RCC 7860 (cell line): ENCODE results near the gene CBL.
A peak's percentile ranks its signal among the peaks of the same experiment; 100 is the strongest.

Experiments
- DNase-seq: peaks from one replicate; pipeline ENCODE4 v3.0.0-alpha.2; 2015; ENCODE audit warnings: low spot score
- FAIRE-seq: peaks from 2 replicates; lab custom pipeline; 2012; peaks lifted over from hg19 to GRCh38; lab: Jason Lieb, UNC

The CBL gene

DNA sequence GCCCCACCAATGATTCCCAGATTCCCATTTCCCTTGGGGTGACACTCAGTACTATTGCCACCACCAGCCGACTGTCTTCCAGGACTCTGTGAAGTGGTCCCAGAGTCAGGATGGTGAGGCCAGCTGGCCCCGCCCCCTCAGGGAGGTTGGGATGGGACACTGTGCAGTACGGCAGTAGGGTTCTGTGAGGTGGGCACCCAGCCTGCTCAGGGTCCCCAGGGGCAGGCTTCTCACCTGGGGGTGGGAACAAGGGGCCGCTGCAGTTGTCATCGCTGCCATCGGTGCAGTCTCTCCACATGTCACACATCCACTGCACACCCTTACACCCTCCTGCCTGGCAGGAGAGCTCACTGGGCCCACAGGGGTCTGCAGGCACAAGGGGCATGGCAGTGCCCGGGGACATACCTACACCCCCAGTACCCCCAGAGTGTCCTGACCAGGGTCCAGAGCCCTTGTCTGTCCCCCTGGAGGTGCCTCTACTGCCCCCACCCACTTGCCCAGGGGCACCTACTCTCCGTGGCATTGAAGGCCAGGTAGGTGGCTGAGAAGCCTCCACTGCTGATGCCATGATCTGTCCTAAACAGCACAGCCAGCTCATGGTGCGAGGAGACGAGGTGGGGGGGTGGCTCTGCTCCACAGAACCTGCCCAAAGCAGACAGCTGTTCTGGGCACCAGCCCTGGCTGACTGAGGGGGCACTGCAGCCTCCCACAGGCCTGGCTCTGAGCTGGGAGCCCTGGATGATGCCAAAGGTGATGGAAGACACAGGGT is 136.4 kb downstream of the CBL start:
- no peak for DNase-seq
- FAIRE-seq, result no peak

DNA sequence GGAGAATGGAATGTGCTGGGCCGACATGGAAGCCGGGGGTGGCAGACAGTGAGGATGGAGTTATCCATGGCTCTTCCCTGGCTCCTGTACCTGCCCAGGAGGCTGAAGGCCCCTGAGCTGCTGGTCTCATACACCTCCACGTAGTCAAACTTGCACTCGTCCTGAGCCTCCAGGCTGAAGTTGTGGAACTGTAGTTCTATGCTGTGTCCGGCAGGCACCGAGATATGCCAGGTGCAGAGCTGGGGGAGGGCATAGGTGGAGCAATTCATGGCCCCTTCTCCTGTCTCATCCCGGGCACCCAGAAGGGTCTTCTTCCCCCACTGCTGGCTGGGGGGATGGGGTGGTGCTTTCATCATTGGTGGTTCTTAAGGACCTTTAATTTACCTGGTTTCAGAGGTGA is 137.6 kb downstream of the CBL start:
- FAIRE-seq (no peak), DNase-seq (no peak)

DNA sequence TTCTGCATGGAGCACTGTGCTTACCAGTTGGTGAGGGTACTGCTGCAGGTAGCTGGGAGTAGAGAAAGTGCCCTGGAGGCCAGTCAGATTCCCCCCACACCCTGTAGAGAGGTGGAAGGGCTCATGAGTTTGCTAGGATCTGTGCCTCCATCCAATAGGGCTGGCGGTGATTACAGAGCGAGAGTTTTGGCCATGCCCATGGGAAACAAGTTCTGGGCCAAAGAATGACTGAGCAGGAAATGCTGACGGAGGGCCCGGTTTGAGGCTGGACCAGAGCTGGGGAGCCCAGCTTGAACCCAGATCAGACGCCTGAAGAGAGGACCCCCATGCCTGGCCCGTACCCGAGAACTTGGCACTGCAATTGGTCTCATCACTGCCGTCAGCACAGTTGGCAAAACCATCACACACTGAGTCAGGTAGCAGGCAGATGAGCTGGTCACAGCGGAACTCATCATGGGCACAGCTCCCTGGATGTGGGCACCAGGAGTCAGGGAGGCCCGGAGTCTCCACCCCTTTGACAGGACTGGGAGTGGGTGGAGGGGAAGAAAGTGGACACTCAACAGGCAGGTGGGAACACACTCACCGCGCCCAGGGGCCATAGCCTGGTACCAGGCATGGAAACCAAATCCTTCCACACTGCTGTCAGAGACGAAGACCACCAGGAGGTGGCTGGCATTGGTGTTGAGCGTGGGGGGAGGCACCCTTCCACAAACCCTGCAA is 138.3 kb downstream of the CBL start:
- FAIRE-seq (no peak), DNase-seq (no peak)

DNA sequence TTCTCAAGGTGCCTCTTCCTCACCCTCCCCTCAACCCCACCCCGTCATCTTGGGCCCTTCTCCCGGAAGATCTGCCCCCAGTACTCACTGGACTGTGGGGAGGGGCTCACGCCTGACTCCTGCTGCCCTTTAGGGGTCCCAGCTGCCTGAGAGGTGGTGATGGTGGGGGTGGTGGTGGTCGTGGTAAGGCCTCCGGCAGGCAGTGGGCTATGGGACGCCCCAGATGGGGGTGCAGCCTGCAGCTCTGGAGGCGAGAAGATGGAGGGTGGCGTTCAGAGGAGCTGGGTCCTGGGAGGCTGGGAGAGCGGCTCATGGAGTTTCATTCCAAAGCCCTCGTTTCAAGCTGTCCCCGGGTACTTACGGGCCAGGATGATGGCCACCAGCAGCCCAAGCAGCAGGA is 139.5 kb downstream of the CBL start:
- DNase-seq, result no peak
- FAIRE-seq, result no peak

DNA sequence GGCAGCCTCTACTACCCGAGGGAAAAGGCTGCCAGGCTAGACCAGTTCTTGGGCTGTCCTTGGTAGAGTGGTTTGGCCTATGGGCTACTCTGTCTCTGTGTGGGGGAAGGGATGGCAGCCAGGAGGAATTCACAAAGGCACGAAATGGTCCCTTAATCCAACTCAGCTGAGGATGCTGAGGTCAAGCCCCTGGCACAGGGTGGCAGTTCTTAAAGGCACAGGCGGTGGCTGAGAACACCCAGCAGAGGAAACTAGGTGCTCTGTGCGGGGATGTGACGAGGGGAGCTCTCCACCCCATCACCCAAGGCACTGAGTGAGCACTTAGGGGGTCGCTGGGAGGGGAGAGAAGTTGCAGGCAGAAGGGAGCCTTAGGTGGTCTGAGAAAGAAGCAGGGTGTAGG is 140.5 kb downstream of the CBL start, which contains the start of gene MFRP:
Gene MFRP, minus strand, starts transcription at position 101 of the 400 bp plus-strand sequence. CDS start 192 bp downstream, outside the sequence.
- no peak for DNase-seq
- FAIRE-seq, result no peak

DNA sequence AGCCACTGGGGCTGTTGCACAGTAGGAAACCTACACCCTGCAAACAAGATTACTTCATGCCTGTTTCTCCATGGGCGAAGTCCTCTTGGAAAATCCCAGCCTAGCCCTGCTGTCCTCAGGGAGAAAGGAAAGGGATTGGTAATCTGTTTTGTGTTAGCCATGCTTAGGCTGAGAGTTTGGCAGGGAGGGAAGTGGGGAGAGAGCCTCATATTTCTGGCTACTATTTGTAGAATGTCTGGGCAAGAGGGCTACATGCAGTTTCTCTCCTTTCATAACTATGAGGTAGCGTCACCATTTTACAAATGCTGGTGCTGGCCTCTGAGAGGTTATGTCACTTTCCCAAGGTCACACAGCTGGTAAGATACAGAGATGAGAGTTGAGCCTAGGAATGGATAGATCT is 141.1 kb downstream of the CBL start:
- FAIRE-seq (no peak), DNase-seq (no peak)

DNA sequence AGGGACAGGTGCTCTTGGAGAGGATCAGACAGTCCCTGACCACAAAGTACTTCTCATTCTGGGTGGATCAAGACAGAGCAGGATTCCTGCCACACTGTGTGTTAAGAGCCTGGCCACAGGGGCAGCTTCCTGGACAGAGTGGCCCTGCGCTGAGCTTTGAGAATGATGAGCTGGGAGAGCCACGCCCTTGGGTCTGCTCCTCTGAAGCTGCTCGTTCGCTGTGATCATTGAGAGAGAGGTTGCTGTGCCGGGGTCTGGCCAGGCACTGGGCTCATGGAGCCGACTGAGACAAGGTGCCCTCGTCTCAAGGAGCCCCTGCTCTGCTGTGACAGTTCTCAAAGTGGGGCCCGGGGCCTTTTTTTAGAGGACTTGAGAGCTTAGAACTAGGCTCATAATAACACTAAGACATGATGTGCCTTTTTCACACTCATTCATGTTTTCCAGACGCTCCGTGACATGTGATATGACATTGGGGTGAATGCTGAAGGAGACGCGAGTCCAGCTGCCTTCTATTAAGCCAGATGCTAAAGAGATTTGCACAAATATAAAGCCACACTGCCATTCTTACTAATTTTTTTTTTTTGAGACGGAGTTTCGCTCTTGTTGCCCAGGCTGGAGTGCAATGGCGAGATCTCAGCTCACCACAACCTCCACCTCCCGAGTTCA is 141.9 kb downstream of the CBL start:
- FAIRE-seq (no peak), DNase-seq (no peak)

DNA sequence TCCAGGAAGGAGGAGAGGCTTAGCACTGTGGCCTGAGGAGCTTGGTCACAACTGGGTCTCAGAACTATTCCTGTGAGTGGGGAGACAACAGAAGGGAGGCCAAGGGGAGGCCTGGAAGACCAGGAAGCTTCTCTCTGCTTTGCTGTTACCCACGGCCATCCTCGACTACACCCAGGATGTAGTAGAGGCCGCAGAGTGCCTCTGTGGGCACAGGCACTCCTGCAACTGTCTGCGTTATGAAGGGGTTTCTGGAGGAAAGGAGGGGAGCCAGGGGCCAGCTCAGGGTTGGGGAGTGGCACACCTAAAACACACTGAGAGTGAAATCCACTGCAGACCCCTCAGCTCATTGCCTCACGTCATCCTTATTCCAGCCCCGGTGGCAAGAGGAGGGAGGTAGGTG is 144.2 kb downstream of the CBL start:
- no peak for DNase-seq
- no peak for FAIRE-seq

DNA sequence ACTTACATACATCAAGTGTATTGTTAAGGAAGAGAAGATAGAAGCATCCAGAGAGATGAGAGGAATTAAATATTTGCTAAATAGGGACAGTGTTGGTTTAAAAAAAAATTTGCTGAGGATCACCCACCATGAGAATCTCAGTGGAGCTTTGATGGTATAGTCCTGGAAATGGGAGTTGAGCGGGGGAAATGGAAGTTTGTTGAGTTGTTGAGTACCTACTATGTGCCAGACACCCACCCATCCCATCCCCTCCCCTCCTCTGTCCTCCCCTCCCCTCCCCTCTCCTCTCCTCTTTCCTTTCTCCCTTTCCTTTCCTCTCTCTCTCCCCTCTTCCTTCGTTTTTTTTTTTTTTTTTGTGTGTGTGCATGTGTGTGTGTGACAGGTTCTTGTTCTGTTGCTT is 145.1 kb downstream of the CBL start:
- FAIRE-seq (no peak), DNase-seq (no peak)

DNA sequence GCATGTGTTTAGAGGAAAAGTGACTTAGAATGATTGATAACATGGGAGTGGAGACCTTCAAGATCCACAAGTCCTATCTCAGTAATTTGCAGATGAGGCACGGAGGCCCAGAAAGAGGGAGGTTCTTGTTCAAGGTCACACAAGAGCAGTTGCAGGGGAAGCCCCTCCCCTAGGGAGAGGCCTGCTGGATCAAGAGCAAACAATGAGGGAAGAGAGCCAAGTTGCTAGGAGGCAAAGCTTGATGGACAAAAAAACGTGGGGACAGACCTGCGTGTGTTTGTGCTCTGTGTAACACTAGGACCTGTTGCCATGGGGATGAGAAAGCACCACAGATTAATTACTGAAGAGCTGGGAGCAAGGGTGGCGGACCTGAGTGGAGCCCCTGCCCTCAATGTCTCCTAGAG is 146.7 kb downstream of the CBL start:
- DNase-seq (no peak), FAIRE-seq (no peak)

DNA sequence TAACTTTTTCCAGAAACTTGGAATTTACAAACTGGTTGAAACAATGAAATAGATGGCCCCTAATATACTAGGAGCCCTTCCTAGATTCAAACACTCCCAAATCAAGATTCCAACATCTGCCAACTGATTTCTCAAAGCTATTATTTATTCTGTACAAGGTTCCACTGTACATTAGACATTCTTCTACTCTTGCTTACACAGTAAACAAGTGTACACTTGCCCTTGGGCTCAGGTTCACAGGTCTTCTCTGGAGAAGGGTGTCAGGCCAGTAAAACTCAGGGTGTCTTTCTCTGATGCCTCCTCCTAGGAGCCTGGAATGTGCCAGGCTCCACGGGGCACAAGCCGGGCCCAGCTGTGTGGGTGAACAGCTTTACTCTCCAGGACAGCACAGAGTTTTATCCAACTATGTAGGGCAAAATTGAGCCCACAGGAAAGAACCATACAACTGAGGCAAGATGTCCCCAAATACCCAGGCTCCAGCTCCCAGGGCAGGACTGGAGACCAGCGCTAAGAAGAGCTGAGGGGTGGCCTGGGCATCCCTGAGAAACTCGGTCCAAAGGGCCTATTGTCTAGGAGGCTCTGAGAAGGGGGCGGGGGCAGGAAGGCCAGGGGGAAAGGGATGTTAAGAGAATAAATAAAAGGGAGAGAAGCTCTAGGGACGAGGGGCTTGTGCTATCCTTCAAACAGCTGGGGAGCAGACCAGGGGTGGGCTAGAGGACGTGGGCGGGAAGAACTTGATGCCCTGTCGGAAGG is 149.1 kb downstream of the CBL start:
- FAIRE-seq (no peak), DNase-seq (no peak)

DNA sequence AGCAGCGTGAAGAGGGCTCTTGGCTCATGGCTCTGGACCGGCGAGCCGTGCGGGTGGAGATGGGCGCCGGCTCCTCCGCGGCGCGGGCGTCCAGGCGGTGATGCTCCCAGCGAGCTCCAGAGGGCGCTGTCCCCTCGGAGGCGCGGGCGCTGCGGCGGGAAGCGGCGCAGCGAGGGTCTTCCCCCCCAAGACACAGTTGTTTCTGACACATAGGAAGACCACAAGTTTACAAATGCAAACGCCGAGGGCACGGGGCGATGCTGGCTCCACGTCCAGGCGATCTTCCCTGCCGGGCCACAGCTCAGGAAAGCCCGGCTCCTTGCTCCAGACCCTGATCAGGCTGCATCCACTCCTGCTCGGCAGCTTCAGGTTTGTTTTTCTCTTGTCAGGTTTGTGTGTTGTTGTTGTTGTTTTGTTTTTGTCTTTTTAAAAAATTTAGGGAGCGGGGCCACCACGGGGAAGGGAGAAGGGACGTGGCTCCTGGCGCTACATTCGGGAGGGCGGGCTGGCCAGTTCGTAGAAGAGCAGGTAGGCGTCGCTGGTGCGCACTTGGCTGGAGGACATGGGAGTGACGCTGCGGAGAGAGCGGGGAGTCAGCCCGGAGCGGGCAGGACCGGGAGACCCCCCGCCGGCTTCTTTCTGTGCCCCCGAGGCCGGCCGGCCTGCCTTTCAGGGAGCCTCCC is 150.4 kb downstream of the CBL start:
- FAIRE-seq, result no peak
- peak; percentile 17 for DNase-seq

DNA sequence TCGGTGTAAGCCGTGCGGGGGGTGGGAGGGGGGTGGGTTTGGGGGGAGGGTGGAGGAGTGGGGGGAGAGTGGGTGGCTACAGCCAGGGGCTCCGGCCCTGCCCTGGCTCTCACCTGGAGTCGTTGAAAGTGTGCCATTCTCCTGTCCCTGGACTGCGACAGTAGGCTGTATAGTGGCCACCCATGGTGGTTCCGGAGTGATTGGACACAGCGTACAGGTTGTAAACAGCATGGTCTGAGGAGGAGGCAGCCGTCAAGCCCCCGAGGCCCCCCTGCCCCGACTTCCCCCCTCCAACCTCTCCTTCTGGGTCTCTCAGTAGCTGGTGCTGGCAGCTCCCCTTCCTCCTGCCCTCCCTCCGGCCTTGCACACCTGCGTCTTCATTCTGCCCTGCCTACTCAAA is 150.9 kb downstream of the CBL start:
- no peak for DNase-seq
- FAIRE-seq, result no peak
